HT-29 (cell line): ENCODE results near the gene GPX7. TPM values are rescaled to one million over a fixed set of nuclear protein-coding genes. Genes with fewer than 3 reads are reported as not detected.
"Not testable (repeated sequence)": the region's sequence is repeated elsewhere in the genome, so short reads cannot be mapped to it uniquely, and the experiment has no call there.

Experiments
- DNase-seq: peaks from one replicate; pipeline ENCODE4 v3.0.0-alpha.2; 2015; ENCODE audit warnings: low spot score
- total RNA-seq: library from RNA; depleted of rRNA; stranded (reverse); fragments of >200 nt; shearing (Covaris generic); gene quantifications from 2 replicates; pipeline ENCODE4 v1.2.3, GENCODE V29; 2014; rRNA removed

GPX7 gene
- not detected in 2 replicates for total RNA-seq

DNA sequence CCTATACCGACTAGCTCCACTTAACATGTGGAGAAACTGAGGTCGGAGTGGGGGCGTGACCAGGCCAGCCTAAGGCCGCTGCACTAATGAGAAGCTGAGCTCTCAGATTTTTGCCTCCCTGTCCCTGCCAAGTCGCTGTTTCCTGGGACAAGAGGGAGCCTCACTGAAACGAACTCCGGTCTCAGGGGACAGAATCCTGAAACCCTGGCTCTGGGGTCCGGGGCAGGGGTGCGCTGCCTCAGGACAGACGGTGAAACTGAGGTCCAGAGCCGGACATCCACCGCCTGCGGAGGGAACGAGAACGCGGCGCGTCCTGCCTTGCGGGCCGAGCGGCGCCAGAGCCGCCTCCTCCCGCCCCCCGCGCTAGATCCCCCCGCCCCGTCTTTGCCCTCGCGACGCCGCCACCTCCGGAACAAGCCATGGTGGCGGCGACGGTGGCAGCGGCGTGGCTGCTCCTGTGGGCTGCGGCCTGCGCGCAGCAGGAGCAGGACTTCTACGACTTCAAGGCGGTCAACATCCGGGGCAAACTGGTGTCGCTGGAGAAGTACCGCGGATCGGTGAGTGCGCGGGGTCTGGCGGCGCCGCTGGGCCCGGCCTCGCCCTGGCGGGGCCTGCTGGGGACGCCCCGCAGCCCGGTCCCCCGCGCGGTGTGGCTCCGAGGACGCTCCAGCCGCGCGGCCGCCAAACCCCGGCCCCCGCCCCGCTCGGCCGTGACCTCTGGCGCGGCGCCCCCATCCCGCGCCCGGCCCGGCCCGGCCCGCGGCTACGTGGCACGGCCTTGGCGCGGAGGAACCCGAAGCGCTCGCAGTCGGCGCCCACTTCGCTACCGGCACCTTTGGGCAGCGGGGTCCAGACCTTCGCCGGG lies at the start of gene GPX7:
TSS of gene GPX7 (plus strand) at position 381 of the 865 bp plus-strand sequence. CDS start at position 420, 39 bp downstream.
- DNase-seq = no peak

DNA sequence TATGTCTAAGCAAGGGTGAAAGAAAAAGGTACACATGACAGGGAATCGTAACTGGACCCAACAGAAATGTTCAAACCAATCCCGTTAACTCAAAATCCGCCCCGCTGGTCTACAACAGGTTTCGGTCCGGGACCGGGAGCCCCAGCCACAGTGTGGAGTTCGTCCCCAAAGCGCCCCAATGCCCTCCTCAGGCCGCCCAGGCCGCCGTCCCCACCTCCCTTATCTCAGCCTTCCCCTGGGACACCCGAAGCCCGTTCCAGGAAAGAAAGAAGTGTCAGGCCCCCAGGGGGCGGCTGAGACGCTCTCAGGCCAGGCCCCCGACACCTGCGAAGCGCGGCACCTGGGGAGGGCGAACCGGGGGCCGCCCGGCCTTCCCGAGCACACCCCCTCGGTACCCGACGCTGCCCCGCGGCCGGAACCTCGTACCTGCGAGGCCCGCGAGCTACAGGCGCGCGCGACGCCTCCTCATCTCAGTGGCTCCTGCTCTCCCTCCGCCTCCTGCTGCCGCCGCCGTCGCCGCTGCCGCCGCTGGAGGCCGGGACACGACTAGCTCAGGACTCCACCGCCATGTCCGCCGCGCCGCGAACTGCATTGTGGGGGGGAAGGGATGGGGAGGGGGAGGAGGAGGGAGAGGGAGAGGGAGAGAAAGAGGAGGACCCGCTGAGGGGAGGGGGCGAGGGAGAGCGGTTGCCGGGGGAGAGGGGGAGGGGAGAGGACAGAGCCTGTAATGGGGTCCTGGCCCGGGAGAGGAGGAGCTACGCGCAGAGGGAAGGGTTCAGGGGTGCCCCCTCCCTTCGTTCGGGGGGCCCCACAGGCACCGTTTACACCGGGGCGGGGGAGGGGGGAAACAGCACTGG lies 49.4 kb upstream of the GPX7 start, which contains the start of gene TUT4:
TSS of gene TUT4 (minus strand) at position 588 of the 857 bp plus-strand sequence. CDS start 26,812 bp downstream, outside the sequence.
- peak; percentile 65 for DNase-seq

DNA sequence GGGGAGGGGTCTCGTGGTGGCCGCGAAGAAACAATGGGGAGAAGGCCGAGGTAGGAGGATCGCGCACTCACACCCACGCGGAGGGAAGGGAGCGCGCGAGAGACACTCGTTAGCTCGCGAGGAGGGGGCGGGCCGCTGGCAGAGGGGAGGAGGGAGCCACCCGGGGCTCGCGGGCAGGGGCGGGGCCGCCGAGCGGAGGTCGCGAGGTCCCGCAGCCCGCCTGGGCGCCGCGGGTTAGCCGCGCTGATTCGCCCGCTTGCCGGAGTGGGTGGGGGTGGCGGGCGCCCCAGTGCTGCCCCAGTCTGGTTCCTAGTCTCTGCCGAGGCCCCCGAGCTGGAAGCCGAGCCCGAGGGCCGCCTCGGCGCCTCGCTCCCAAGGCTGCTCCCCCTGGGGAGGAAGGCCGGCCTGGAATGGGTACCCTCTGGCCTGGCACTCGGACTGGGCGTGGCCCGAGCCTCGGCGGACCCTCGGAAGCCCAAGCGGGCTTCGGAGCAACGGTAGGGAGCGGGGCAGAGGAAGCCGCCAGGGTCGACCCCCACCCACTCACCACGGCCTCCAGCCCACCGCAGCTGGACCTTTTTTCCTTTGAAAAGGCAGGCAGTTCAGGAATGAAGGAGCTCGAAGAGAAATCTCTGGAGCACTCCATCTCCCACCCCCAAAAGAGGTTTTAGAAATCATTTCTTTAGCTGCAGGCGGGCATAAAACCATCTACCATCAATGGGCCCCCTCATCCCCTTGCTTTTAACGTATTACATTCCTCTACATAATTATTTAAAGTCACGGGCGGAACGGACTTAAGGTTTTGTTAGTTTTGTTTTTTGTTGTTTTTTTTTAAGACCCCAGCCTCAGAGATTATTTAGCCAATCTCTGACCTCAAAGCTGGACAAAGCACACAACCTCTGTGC lies 48.6 kb upstream of the GPX7 start:
- DNase-seq = peak; percentile 54

DNA sequence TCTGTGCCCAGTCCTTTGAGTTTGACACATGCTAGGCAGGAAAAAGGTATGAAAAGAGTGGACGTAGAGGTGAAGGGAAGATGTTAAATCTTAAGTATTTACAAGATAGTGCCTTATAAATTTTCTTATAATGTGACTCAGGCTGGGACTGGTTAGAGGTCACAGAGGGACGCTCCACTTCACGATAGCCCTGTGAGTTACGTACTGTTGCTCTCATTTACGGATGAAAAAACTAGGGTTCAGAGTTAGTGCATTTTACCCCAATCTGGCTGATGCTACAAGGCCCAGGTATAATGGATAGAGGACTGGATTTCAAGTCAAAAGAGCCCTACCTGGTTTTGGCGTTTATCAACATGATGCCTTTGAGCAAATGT lies 47.9 kb upstream of the GPX7 start:
- DNase-seq = no peak

DNA sequence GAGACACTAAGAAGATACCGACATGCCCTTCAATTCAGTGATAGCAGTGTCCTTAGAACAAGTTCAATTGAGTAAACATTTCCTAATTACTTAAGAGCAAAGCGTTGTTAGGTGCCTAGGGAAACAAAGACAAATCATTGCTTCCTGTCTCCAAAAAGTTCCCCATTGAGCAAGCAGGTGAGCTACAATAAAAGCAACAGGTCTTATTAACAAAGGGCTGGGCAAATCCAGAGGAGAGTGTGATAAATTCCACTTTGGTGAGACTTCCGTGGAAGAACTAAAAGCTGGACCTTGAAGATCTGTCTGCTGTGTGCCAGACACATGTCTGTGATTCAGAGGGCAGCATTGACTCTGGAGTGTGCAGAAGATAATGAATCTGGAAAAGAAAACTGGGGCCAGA lies 47.4 kb upstream of the GPX7 start:
- DNase-seq = no peak

DNA sequence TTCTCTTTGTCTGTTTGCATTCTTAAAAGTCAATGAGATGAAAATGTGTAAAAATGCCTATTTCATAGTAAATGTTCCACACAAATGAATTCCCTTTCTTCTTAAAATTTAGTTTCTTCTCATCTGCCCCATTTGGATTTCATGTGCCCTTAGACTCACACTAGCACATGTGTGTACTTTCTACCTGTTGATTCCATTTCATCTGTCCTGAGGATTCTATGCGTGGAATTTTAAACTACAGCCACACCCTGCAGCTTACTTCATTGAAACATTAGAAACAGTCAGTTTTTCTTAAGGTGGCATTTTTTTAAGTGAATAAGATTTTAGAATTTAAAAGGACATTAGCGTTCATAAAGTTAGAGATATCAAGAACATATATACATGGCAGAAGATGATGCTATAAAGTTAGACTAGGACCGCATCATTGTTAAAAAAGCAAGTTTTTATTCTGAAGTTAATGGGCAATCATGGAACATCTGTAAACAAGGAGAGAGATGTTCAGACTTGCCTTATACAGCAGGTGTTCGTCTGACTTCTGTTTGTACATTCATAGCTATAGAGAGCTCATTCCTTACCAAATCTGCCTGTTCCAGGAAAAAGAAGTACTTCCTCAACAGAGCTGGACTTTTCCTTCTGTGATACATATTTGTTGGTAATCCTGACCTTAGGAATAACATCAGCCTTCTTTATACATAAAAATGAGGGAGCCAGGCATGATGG lies 45.4 kb upstream of the GPX7 start:
- DNase-seq = no peak

DNA sequence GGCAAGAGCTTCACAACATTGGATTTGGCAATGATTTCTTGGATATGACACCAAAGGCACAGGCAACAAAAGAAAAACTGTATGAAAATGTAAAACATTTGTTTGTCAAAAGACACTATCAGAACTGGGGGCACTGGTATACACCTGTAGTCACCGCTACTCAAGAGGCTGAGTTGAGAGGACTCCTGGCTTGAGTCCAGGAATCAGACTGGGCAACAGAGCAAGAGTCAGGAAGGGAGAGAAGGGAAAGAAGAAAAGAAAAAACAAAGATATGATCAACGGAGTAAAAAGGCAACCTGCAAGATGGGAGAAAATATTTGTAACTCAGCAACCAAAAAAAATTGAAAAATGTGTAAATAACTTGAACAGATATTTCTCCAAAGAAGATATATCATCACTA lies 43.2 kb upstream of the GPX7 start:
- DNase-seq = no peak

DNA sequence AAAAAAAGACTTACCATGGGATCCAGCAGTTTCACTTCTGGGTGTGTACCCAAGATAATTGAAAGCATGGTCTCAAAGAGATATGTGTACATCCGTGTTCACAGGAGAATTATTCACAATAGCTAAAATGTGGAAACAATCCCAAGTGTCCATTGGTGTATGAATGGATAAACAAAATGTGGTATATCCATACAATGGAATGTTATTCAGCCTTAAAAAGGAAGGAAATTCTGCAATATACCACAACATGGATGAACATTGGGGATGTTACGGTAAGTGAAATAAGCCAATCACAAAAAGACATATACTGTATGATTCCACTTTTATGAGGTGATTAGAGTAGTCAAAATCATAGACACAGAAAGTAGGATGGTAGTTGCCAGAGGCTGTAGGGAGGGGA lies 42.3 kb upstream of the GPX7 start:
- DNase-seq = no peak

DNA sequence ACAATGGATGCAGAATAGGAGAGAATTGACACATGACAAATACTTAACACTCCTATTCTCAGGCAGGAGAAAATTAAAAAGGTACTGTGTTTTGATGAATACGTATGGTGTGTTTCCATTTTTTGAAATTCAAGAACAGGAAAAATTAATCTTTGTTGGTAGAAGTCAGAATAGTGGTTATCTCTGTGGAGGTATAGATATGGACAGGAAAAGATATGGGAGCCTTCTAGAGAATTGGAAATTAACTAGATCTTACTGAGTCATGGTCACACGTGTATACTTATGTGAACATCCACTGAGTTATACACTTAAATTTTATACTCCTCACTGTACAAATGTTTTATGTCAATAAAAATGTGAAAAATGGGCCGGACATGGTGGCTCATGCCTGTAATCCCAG lies 39.4 kb upstream of the GPX7 start:
- DNase-seq = no peak

DNA sequence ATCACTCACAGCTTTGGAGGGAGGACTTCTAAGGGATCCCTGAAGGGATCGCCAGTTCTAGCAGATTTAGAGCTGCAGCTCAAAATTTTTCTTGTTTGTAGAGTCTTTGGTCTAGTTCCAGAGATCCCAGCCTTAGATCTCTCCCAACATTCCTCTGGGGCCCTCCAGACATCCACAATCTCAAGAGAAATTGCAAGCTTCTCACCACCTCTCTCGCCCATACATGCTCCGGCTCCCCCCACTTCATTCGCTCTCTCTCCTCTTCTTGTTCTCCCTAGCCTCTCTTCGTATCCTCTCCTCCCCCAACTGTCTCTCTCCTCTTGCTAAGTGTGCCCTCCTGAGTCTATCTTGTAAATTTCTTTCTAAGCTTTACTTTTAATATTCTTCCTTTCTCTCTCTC lies 34.2 kb upstream of the GPX7 start:
- DNase-seq = no peak

DNA sequence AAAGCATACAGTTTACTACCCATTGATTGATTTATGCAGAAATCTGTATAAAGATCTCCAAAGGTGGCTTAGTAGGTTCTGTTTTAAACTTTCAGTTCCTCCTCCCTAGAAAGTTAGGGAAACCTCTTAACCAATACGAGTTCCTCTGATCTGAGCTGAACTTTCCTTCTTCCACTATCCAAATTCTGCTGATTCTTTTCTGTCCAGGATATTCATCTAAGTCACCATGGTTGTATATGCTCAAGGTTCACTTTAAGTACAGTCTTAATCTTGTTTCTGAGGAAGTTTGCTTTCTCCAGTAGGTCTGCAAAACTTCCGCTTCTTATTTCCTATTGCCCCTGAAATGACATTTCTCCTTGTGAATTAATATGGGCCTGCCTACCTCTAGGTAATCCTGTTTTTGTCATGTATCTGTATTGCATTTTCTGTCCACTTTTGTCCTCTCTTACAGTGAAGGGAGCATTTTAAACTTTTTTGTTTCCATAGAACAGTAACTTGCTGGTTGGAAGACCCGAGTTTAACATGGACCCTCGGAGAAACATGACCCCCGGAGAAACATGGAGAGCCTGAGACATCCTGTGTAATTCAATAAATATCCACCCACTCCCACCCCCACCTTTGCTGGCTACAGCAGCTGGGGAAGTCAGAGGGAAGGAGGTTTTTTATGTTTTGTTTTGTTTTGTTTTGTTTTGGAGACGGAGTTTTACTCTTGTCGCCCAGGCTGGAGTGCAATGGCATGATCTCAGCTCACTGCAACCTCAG lies 32.5 kb upstream of the GPX7 start:
- no peak for DNase-seq

DNA sequence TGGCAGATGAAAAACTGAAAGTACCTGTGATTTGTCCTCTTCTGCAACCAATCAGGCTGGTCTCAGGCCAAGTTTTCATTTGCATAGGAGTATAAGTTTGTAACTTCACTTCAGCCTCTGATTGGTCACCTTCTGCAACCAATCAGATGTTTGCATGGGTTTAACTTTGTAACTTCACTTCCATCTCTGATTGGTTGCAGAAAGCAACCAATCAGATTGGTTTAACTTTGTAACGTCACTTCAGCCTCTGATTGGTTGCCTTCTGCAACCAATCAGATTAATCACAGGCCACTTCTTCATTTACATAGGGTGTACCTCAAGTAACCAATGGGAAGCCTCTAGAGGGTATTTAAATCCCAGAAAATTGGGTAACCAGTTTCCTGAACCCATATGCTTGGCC lies 30.4 kb upstream of the GPX7 start:
- DNase-seq = peak; percentile 10

DNA sequence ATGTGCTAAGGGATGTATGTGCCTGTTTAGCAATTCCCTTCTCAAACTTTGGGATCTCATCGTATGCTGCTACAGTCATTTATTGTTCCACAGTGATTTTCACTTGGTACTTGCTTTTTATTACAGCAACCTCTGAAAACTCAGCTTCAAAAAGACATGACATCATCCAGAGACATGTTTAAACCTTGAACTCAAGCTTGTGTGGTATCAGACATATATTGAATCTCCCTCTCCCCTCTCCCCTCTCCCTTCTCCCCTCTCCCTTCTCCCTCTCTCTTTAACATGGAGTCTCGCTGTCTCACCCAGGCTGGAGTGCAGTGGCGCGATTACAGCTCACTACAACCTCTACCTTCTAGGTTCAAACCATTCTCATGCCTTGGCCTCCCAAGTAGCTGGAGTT lies 29.8 kb upstream of the GPX7 start:
- DNase-seq = no peak

DNA sequence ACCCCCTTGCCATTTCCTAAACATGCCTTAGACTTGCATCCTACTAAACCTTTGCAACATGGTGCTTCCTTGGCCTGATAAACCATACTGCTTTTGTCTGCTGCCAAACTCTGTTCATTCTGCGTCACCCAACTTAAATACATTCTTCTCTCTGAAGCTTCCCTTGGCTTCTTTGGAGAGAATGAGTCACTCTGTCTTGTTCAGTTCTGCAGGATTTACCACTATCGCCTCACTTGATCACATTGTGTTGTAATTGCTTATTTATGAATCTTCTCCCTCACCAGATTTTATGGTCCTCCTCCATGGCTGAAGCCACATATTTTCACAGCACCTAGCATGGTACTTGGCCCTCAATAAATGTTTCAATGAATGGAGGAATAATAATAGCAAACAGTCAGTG lies 27.6 kb upstream of the GPX7 start:
- DNase-seq = no peak

DNA sequence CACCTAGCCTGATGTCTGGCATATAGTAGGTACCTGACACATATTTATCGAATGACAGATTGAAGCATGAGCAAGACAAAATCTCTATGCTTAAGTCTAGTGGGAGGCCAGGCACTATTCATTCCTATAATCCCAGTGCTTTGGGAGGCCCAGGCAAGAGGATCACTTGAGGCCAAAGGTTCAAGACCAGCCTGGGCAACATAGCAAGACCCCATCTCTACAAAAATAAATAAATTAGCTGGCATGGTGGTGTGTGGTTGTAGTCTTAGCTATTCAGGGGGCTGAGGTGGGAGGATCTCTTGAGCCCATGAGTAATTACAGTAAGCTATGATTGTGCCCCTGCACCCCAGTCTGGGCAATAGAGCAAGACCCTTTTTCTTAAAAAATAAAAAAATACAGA lies 26.1 kb upstream of the GPX7 start:
- DNase-seq = no peak

DNA sequence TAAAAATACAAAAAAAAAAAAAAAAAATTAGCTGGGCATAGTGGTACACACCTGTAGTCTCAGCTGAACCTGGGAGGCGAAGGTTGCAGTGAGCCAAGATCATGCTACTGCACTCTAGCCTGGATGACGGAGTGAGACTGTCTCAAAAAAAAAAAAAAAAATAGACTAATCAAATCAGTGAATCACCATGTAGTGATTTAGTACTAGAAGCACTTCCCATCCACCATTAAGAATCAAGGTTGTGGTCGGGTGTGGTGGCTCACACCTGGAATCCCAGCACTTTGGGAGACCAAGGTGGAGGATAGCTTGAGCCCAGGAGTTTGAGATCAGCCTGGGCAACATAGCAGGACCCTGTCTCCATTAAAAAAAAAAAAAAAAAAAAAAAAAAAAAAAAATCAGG lies 24.1 kb upstream of the GPX7 start:
- not testable (repeated sequence) for DNase-seq

DNA sequence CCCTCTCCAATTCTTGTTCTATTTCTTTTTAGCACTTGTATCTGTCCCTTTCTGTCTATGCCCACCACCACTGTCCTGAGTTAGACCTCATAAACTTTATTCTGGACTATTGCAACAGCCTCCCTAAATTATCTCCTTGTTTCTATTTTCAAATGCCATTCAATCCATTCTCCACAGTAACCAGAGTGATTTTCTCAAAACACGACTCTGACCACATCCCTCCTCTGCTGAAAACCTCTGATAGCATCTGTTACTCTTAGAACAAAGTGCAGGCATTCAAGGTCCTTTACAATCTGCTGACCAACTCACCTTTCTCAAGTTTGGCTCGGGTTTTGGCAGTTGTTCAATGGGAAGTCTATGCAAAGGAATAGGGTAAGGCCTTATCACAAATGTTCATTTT lies 22.8 kb upstream of the GPX7 start:
- no peak for DNase-seq

DNA sequence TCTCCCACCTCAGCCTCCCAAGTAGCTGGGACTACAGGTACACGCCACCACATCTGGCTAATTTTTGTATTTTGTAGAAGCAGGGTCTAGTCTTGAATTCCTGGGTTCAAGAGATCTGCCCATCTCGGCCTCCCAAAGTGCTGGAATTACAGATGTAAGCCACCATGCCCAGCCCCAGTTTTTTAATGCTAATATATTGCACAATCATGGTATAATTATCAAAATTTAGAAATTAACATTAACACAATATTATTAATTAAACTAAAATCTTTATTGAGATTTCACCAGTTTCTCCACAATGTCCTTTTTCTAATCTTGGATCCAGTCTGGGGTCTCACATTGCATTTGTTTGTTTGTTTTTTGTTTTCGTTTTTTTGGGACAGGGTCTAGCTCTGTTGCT lies 21.9 kb upstream of the GPX7 start:
- no peak for DNase-seq

DNA sequence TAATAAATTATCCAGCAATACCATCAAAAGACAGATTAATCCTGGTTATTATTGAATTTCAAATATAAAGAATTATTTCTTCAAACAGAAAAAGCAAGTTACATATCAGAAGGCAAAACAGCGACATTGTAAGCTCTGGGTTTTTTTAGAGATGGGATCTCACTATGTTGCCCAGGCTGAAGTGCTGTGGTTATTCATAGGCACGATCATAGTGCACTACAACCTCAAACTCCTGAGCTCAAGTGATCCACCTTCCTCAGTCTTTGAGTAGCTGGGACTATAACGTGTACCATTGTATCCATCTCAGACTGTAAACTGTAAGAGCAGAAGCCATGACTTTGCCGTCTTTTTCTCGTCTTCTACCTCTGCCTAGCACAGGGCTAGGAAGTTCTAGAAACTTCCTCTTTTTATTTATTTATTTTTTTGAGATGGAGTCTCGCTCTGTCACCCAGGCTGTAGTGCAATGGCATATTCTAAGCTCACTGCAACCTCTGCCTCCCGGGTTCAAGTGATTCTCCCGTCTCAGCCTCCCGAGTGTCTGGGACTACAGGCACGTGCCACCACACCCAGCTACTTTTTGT lies 20.0 kb upstream of the GPX7 start:
- no peak for DNase-seq

DNA sequence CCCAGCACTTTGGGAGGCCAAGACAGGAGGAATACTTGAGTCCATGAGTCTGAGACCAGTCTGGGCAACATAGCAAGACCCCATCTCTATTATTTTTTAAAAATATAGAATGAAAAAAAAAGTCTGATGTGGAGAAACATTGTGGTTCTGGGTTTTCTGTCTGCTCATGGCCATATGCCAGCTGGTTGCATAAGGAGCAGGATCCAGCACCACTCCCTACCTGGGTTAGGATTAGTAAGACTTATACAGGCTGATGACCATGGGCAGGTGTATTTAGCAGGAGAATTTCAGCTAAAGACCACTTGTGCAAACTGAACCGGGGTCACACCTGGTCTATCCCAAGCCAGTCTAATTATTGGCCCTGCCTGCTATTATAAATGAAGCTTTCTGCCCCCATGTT lies 16.7 kb upstream of the GPX7 start:
- no peak for DNase-seq
